Measurements from ENCODE around the gene UBE2N.

The UBE2N gene

DNA sequence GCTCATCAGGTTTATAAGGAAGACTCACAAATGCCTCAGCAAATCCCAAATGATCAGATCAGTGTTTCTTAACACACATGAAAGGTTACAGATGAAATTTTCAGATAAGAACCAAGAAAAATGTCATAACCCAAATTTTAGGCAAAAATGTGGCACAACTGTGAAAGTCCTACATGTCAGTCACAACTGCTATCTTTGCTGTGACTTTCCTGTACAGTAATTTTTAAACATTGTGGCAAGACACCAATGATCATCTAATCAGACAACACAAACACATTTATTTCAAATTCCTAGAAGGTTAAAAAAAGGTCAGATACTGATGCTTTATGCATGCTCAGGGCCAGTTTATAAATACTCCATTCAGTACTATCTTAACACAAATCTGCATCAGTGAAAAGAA is 32.9 kb downstream of the UBE2N start:
- Histone ChIP-seq H3K9ac (no peak overlapping the region), H3K4me2 (no peak overlapping the region), H3K4me1 (ENCODE audit: low read depth, poor library complexity, severe bottlenecking) (peaks cover 12% of the 10 kb centered on the region), H4K20me1 (ENCODE audit: insufficient read depth) (no peaks in the 10 kb centered on the region), H3K36me3 (ENCODE audit: insufficient read depth) (no peaks in the 10 kb centered on the region), H3K27me3 (ENCODE audit: insufficient read depth, low read depth) (no peaks in the 10 kb centered on the region), H3K4me3 (IDR thresholded peaks at IDR 0.05; ENCODE audit: insufficient read depth, low read depth, low read length) (no peak overlapping the region), H3K79me2 (ENCODE audit: insufficient read depth, low read depth) (peaks cover 30% of the 10 kb centered on the region), H3K27ac (no peak overlapping the region), H2AFZ (ENCODE audit: low read depth) (no peak overlapping the region)
- TF ChIP-seq, protein P1, sequence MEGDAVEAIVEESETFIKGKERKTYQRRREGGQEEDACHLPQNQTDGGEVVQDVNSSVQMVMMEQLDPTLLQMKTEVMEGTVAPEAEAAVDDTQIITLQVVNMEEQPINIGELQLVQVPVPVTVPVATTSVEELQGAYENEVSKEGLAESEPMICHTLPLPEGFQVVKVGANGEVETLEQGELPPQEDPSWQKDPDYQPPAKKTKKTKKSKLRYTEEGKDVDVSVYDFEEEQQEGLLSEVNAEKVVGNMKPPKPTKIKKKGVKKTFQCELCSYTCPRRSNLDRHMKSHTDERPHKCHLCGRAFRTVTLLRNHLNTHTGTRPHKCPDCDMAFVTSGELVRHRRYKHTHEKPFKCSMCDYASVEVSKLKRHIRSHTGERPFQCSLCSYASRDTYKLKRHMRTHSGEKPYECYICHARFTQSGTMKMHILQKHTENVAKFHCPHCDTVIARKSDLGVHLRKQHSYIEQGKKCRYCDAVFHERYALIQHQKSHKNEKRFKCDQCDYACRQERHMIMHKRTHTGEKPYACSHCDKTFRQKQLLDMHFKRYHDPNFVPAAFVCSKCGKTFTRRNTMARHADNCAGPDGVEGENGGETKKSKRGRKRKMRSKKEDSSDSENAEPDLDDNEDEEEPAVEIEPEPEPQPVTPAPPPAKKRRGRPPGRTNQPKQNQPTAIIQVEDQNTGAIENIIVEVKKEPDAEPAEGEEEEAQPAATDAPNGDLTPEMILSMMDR (conservative IDR thresholded peaks at IDR 0.05; ENCODE audit: low read depth, low read length): no peak

- Histone ChIP-seq H3K79me2 (ENCODE audit: insufficient read depth, low read depth) (peaks cover 21% of the 10 kb centered on the region), H3K36me3 (ENCODE audit: insufficient read depth) (no peaks in the 10 kb centered on the region), H3K27me3 (ENCODE audit: insufficient read depth, low read depth) (no peaks in the 10 kb centered on the region), H3K27ac (no peak overlapping the region), H2AFZ (ENCODE audit: low read depth) (no peak overlapping the region), H3K4me3 (IDR thresholded peaks at IDR 0.05; ENCODE audit: insufficient read depth, low read depth, low read length) (no peak overlapping the region), H3K9ac (no peak overlapping the region), H3K4me1 (ENCODE audit: low read depth, poor library complexity, severe bottlenecking) (peaks cover 12% of the 10 kb centered on the region), H4K20me1 (ENCODE audit: insufficient read depth) (no peaks in the 10 kb centered on the region), H3K4me2 (no peak overlapping the region)
- TF ChIP-seq, protein P1 (conservative IDR thresholded peaks at IDR 0.05; ENCODE audit: low read depth, low read length): no peak
Measured at GRCh38 chr12:93407963-93408283, 33.8 kb downstream of the UBE2N start.

- TF ChIP-seq, protein P1 (conservative IDR thresholded peaks at IDR 0.05; ENCODE audit: low read depth, low read length): no peak
Measured at GRCh38 chr12:93407054-93407962, 34.4 kb downstream of the UBE2N start.

GRCh38 chr12:93404961-93405849 is 36.5 kb downstream of the UBE2N start:
- Histone ChIP-seq H3K36me3 (ENCODE audit: insufficient read depth) (no peaks in the 10 kb centered on the region), H3K27me3 (ENCODE audit: insufficient read depth, low read depth) (no peaks in the 10 kb centered on the region)

More at GRCh38 chr12:93407054-93407962, 34.4 kb downstream of the UBE2N start:
- H3K4me1 ChIP-seq (ENCODE audit: low read depth, poor library complexity, severe bottlenecking): peaks cover 12% of the 10 kb centered on the region
- no peak overlapping the region for H2AFZ ChIP-seq (ENCODE audit: low read depth)
- H3K4me3 ChIP-seq (IDR thresholded peaks at IDR 0.05; ENCODE audit: insufficient read depth, low read depth, low read length): no peak overlapping the region
- H3K27ac ChIP-seq: no peak overlapping the region
- no peak overlapping the region for H3K4me2 ChIP-seq
- peaks cover 15% of the 10 kb centered on the region; the same call in 1 of the 2 replicates for H3K79me2 ChIP-seq (ENCODE audit: insufficient read depth, low read depth)
- no peaks in the 10 kb centered on the region for H4K20me1 ChIP-seq (ENCODE audit: insufficient read depth)
- H3K36me3 ChIP-seq (ENCODE audit: insufficient read depth): no peaks in the 10 kb centered on the region
- H3K27me3 ChIP-seq (ENCODE audit: insufficient read depth, low read depth): no peaks in the 10 kb centered on the region
- no peak overlapping the region for H3K9ac ChIP-seq

More at GRCh38 chr12:93404961-93405849, 36.5 kb downstream of the UBE2N start:
- Histone ChIP-seq H3K27ac (no peak overlapping the region), H4K20me1 (ENCODE audit: insufficient read depth) (no peaks in the 10 kb centered on the region), H3K4me1 (ENCODE audit: low read depth, poor library complexity, severe bottlenecking) (peaks cover 17% of the 10 kb centered on the region), H3K79me2 (ENCODE audit: insufficient read depth, low read depth) (0 out of 2 replicates have a peak, but pooled peaks cover 4% of the 10 kb centered on the region), H2AFZ (ENCODE audit: low read depth) (no peak overlapping the region), H3K9ac (no peak overlapping the region), H3K4me2 (no peak overlapping the region), H3K4me3 (IDR thresholded peaks at IDR 0.05; ENCODE audit: insufficient read depth, low read depth, low read length) (no peak overlapping the region)
- TF ChIP-seq, protein P1 (conservative IDR thresholded peaks at IDR 0.05; ENCODE audit: low read depth, low read length): no peak
